B cell (primary cell): ENCODE data around the gene BMAL1.

Experiments
- EZH2 ChIP-seq: IDR thresholded peaks from 2 replicates; pipeline ENCODE4 v1.6.1; 2012; ENCODE audit warnings: borderline replicate concordance, low read depth, mild to moderate bottlenecking, moderate library complexity, low read length; ENCODE audit not compliant: insufficient read depth, poor library complexity, severe bottlenecking
- TF ChIP-seq, protein P1 (sequence below): fragments of 200-600 bp; IDR thresholded peaks from one replicate; pipeline ENCODE4 v1.8.0; 2022; ENCODE audit warnings: antibody characterized with exemption, mild to moderate bottlenecking

DNA sequence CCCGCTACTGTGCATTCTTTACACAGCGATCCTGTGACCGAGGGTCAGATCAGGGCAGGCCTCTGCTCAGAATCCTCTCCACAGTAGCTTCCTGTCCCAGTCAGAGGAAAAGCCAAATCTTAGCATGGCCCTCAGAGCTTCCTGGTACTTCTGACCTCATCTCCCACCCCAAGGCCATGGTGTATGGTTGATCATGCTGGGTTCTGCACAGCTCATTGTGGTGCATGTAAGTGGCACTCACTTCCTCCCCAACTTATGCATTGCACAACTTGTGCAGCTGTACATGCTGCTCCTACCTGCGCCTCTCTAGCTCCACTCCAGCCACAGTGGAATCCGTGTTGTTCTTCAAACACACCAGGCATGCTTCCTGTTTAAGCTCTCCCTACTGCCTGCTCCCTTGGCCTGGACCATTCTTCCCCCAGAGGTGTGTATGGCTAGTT lies 20.3 kb downstream of the BMAL1 start:
- TF ChIP-seq, protein P1, sequence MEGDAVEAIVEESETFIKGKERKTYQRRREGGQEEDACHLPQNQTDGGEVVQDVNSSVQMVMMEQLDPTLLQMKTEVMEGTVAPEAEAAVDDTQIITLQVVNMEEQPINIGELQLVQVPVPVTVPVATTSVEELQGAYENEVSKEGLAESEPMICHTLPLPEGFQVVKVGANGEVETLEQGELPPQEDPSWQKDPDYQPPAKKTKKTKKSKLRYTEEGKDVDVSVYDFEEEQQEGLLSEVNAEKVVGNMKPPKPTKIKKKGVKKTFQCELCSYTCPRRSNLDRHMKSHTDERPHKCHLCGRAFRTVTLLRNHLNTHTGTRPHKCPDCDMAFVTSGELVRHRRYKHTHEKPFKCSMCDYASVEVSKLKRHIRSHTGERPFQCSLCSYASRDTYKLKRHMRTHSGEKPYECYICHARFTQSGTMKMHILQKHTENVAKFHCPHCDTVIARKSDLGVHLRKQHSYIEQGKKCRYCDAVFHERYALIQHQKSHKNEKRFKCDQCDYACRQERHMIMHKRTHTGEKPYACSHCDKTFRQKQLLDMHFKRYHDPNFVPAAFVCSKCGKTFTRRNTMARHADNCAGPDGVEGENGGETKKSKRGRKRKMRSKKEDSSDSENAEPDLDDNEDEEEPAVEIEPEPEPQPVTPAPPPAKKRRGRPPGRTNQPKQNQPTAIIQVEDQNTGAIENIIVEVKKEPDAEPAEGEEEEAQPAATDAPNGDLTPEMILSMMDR, result no peak
- TF ChIP-seq EZH2, result no peak
